GM18861 (cell line): Measurements from ENCODE around the gene MRPS18A.
"Not testable (repeated sequence)": the region's sequence is repeated elsewhere in the genome, so short reads cannot be mapped to it uniquely, and the experiment has no call there.

Experiments used
- ATAC-seq: cut with Tn5 transposase; IDR thresholded peaks from one replicate; pipeline ENCODE4 v1.9.1; 2021; ENCODE audit not compliant: unreplicated experiment

The MRPS18A gene

DNA sequence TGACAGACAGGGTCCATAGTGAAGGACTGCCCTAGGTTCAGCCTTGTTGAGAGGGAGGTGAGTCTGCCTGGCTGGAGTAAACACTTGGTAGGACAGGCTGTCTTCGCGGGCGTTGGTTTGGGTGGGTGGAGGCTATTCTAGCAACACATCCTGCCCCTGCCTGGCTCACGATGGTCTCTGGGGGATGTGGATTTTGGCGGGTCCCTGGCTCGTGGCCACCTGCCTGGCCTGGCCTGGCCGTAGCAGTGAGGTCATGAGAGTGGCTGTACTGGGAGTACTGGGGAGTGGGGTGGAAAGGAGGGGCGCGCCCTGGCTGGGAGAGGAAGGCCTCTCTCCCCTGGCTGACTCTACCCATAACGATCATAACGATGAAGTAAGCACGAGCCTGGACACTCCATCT, 30.2 kb upstream of the MRPS18A start:
- ATAC-seq = no peak

GRCh38 chr6:43717389-43717788, 29.8 kb upstream of the MRPS18A start:
- no peak for ATAC-seq

DNA sequence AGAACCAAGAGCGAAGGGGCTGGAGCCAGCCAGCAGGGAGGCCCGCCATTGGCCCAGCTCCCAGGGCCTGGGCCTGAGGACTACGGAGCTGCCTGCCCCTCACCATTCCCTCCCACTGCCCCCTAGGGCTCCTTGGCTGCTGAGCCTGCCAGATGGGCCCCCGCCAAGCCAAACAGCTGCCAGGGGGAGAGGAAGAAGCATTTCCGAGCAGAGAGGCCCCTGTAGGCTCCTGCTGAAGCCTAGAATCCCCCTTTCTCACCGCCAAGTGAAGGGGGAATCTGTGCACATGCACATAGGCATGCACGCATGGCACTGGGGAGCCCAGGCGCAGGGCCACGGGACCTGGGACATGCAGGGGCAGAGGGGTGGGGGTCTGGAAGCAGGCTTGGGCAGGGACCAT, 28.5 kb upstream of the MRPS18A start:
- no peak for ATAC-seq

DNA sequence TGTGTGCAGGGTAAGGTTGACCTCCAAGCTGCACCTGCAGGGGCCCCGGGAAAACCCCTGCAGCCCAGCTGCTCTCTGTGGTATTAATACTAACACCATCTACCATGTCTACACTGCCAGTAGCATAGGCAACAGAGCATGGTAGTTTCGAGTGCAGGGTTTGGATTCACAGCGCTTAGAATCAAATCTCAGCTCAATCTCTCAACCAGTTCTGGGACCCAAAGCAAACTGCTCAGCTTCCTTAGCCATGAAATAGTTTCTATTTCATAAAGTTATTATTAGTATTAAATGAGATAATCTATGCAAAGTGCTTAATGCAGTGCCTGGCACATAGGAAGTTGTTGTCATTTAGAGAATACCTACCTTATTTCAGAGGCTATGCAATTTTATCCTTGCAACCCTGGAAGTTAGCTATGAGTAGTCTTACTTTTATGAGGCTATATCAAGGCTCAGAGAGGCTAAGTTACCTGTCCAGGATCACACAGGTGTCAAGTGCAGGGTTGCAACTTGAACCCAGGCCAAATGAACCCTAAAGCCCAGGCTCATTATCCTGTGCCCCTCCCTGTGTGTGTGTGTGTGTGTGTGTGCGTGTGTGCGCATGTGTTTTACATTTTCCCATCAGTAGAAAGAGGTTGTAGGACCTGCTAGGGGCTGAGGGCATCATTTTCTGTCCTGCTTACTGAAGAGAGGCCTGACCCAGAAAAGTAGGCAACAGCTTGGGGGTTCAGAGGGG, 27.6 kb upstream of the MRPS18A start:
- ATAC-seq = peak; percentile 79

GRCh38 chr6:43714311-43715055, 26.9 kb upstream of the MRPS18A start:
- no peak for ATAC-seq

GRCh38 chr6:43713643-43714310, 26.2 kb upstream of the MRPS18A start:
- no peak for ATAC-seq

- no peak for ATAC-seq
Measured at GRCh38 chr6:43712579-43712978, 25.0 kb upstream of the MRPS18A start.

DNA sequence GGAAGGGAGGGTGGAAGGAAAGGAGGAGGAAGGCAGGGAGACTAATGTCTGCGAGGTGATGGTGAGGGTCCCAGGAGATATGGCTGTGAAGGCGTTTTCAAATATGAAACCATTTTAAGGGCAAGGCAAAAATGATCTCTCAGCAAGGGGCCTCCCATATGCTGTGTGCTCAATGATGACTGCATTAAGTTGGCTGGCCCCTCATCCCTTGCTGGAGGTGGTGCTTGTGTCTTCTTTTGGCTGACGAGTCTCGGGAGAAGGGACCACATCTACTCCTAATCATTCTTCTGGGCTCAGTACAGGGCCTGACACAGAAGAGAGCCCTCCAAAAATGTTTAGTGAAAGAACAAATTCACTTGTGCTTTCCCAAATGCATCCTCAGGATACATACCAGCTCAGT, 23.0 kb upstream of the MRPS18A start:
- ATAC-seq = no peak

DNA sequence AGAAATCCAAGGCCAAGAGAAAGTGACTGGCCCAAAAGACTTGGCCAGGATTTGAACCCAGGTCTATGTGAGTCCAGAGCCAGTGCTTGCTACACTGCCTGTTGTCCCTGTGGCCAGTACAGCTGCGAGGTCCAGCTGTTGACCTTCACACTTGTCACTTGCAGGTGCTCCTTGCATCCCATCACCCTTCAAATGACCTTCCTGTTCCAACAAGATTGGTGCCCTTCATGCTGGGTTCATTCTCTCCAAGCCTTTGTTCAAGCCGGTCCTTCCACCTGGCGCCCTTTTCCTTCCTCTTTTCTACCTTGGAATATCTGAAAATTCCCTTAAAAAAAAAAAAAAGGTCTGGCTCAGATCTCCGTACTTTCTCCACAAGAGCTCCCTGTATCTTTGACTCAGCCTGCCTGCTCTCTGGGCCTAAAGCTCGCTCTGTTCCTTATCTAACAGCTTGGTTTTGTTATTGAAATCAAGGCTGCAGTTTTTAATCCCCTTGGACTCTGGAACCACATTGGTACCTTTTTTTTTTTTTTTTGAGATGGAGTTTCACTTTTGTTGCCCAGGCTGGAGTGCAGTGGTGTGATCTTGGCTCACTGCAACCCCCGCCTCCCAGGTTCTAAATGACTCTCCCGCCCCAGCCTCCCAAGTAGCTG, 22.2 kb upstream of the MRPS18A start:
- no peak for ATAC-seq

DNA sequence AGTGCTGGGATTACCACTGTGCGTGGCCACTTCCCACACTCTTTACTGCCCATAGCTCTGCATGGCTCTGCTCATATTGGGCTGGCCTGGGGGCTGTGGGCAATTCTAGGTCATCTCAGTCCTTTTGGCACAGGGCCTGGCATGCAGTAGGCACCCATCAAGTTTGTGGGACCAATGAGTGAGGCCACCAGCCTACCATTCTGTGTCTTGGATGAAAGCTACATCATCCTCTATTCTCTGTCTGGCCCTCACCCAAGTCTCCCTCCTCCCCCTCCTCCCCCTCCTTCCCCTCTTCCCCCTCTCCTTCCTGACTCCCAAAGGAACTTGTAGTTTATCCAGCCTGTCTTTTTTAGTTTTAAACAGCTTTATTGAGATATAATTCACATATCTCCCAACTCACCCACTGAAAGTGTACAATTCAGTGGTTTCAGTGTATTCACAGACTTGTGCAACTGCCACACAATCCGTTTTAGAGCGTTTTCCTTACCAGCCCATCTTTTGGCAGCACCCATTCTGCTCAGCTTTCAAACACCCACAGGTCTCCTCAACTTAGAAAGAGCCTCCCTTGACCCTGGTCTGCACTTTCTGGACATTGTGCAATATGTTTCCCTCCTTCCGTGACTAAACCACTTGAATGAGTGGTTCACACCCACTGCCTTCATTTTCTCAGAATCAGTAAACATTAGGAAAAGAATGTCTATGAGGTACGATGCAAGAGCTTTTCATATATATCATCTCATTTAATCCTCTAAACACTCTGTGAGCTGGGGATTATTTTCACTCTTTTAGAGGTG, 21.5 kb upstream of the MRPS18A start:
- ATAC-seq = no peak

DNA sequence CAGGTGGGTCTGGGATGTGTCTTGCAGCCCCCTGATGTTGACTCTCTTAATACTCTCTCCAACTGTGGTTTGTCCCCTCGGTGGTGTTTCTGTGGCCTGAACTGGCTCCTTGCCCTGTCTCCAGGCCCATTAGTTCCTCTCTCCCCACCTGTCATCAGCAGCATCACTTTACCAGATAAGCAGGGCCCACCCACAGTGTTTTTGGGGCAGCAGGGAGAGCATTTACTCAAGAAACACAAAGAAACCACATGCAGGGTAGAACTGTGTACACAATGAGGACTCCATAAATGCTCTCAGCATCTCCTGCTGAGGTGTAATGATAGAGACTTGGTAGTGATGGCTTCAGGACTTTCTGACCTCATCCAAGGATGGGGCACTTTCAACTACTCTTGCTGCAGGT, 20.2 kb upstream of the MRPS18A start:
- ATAC-seq = no peak

DNA sequence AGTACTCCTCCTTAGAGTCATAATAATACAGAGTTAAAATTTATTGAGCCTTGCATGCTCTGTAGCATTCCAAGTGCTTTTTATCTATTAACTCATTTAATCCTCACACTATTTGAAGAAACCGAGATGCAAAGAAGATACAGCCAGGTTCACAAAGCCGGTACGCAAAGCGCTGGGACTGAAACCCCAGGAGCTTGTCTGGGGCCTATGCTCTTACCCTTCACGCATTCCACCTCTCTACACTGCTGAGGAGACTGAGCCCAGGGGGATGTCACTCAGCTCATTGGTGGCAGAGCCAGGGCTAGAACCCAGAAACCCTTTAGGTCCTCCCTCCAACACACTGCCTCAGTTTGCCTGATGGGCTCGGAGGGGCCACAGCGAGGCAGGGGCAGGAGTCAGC, 19.7 kb upstream of the MRPS18A start:
- ATAC-seq = no peak

- no peak for ATAC-seq
Measured at GRCh38 chr6:43706788-43707187, 19.2 kb upstream of the MRPS18A start.

DNA sequence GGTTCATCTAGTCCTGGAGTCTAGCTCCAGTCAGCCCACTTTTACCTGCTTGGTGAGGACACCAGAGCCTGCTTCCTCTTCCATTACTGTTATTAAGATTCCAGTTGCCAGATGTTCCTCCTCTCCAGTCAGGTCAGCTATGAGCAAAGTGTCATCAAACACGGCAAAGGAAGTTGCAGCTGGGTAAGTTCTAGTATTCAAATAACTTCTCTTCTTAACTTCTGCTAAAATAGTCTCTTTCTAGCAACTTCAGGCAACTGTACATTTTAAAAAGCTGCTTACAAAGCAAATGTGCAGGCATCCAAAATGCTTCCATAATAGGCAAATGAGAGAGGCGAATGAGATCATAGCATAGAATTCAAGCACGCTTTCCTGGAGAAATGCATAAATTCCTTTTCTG, 18.4 kb upstream of the MRPS18A start:
- ATAC-seq = no peak

DNA sequence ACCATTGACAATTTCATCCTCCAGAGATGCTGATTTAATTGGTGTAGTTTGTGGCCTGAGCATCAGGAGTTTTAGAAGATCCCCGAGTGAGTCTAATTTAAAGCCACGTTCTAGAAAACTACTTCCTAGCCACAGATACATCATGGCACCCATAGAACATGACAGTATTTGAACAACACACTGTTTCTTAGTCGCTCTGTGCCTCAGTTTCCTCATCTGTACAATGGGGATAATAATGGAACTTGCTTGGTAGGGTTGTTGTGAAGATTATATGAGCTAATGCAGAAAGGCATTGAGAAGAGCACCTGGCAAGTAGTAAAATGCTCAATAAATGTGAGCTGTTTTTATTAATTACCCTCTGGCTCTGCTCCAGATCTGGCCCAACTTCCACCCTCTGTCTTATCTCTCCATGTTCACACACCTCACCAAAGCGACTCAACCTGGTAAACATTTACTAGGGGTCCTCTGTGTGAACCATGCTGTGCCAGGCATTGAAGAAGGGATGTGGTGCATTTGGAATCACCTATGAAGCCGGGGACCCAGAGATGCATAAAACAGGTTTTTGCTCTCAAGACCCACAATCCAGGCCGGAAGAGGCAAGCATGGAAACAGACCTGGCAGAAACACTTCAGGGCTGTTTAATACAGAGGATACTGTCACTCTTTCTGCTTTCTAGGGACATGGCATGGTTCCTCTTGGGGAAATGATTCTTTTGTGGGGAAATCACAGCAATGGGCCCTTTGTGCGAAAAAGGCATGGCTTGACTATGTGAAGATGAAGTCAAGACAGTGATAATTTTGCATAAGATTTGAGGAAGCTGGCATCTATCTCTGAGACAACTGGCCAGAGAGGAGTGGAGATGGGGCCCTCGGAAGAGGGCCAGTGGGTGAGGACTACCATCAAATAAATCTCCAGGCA, 16.2 kb upstream of the MRPS18A start:
- no peak for ATAC-seq

- ATAC-seq = no peak
Measured at GRCh38 chr6:43702534-43703440, 15.2 kb upstream of the MRPS18A start.

GRCh38 chr6:43702171-43702533, 14.6 kb upstream of the MRPS18A start:
- no peak for ATAC-seq

- ATAC-seq = not testable (repeated sequence)
Measured at GRCh38 chr6:43700939-43701560, 13.5 kb upstream of the MRPS18A start.
